Left renal pelvis (tissue), 4 donors: ENCODE measurements around the gene TTLL12. TPM values are rescaled to one million over a fixed set of nuclear protein-coding genes. Genes with fewer than 3 reads are reported as not detected.
A peak's percentile ranks its signal among the peaks of the same experiment; 100 is the strongest.
"Not testable (repeated sequence)": the region's sequence is repeated elsewhere in the genome, so short reads cannot be mapped to it uniquely, and the experiment has no call there.

Source experiments
- DNase-seq, 4 donors: peaks; one replicate each; pipeline ENCODE4 v3.0.0-alpha.2; 2013; ENCODE audit warnings: low read depth in 4 of 4, low spot score in 3 of 4
- polyA plus RNA-seq, 4 donors: library from polyadenylated mRNA; unstranded; fragments of 120-200 nt; gene quantifications; one replicate each; pipeline ENCODE4 v1.2.1, GENCODE V29; 2013; ENCODE audit not compliant: insufficient read length in 4 of 4

Gene TTLL12
- polyA plus RNA-seq, 4 donors, result 21.0 to 31.3 (median 24.6) TPM

DNA sequence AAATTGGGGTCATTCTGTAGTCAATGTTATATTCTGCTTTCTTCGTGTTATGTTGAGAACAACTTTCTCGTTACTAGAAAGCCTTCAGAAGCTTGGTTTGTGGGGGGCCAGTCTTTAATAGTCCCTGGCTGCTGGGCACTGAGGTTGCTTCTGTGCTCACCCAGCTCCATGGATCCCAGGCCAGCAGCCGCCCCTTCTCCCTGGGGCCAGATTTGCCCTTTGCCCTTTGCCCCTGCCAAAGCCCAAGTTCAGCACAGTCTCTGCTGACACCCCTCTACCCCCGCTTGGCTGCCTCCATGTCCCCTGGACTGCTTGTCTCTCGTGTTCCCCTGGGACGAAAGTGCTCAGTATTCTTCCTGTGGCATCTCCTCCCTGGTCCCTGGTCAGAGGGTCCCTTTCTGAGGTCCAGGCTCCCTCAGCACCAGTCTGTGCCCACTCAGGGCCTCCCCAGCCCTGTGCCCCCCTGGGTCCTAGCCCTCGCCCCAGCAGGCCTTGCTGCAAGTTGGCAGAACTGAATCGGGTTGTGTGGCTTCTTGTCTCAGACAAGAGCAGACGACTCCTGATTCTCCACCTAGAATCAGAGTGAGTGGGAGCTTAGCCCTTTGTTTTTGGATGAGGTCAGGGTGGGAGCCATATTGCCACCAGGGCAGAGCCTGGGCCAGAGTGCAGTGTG, 28.9 kb downstream of the TTLL12 start:
- DNase-seq, result no peak

DNA sequence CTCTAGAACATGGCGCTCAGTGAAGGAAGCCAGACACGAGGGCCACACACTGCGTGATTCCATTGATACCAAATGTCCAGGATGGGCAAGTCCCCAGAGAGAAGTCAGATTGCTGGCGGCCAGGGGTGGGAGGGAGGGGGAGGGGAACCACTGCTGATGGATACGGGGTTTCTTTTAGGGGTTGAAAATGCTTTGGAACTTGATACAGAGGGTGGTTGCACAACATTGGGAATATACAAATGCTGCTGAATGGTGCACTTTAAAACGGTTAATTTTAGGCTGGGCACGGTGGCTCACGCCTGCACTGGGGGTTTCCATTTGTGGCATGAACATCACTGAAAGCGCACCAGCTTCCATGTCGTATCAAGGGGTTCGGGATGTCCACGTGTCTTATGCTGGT, 30.5 kb downstream of the TTLL12 start:
- no peak for DNase-seq

- no peak for DNase-seq
Measured at GRCh38 chr22:43155789-43156188, 31.1 kb downstream of the TTLL12 start.

- no peak for DNase-seq
Measured at GRCh38 chr22:43154887-43155536, 31.9 kb downstream of the TTLL12 start.

- no peak for DNase-seq
Measured at GRCh38 chr22:43153899-43154298, 33.0 kb downstream of the TTLL12 start.

- DNase-seq, result no peak
Measured at GRCh38 chr22:43152357-43153071, 34.4 kb downstream of the TTLL12 start.

GRCh38 chr22:43152003-43152356, 35.0 kb downstream of the TTLL12 start:
- DNase-seq, result no peak

- no peak for DNase-seq
Measured at GRCh38 chr22:43151251-43152002, 35.5 kb downstream of the TTLL12 start, which contains the start of gene TSPO. TSS of gene TSPO (plus strand) at chr22:43151559. CDS start at chr22:43159239, 7,680 bp downstream.

DNA sequence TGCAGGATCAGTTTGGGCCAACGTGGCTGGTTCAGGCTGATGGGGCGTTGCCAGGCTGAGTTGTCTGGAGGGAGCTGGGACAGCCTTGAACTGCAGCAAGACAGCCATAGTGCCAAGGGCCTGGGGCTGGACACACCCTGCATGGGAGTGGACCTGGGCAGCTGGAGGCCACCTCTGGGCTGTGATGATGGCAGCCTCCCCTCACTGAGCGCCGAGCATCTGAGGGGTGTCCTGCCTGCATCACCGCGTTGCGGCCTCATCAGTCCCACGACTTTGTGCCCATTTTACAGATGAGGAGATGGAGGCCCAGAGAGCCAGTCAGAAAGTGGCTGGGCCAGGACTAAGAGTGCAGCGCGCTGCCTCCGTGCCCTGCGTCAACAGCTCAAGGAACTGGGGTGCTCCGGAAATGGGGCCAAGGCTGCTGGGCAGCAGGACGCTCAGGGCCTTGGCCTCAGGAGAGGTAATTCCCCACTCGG, 36.2 kb downstream of the TTLL12 start:
- DNase-seq, result no peak

DNA sequence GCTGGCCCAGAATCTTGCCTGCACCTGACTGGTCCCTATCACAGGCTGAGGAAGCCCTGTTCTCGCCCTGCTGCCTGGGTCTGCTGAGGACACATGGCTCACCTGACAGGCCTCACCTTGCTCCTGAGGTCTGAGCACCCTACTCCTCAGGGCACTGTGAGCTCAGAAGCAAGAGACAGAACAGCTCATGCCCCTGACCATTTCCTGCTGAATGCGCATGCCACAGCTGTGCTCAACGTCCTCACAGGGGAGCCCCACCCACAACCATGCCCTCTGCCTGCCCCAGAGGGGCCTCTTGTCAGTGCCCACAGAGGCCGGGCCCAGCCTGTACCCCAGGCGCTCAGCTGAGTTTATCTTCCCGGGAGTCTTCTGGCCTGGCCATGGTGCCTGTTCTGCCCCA, 38.4 kb downstream of the TTLL12 start:
- no peak for DNase-seq

GRCh38 chr22:43147821-43148220, 39.1 kb downstream of the TTLL12 start:
- DNase-seq, result no peak

DNA sequence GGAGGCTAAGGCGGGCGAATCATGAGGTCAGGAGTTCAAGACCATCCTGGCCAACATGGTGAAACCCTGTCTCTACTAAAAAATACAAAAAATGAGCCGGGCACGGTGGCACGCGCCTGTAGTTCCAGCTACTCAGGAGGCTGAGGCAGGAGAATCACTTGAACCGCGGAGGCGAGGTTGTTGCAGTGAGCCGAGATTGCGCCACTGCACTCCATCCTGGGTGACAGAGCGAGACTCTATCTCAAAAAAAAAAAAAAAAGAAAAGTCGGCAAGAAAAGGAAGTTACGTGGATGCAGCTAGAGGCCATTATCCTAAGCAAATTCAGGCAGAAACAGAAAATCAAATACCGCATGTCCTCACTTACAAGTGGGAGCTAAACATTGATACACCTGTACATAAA, 40.6 kb downstream of the TTLL12 start:
- DNase-seq, result not testable (repeated sequence)

GRCh38 chr22:43145371-43145770, 41.6 kb downstream of the TTLL12 start:
- not testable (repeated sequence) for DNase-seq

- DNase-seq, result no peak
Measured at GRCh38 chr22:43144949-43145348, 42.0 kb downstream of the TTLL12 start.

- peak; percentile 54 to 71 (median 66) for DNase-seq
Measured at GRCh38 chr22:43142880-43143562, 43.9 kb downstream of the TTLL12 start, which contains the start of gene MCAT. TSS of gene MCAT (minus strand) at chr22:43143398. CDS start at chr22:43143348, 50 bp downstream.

DNA sequence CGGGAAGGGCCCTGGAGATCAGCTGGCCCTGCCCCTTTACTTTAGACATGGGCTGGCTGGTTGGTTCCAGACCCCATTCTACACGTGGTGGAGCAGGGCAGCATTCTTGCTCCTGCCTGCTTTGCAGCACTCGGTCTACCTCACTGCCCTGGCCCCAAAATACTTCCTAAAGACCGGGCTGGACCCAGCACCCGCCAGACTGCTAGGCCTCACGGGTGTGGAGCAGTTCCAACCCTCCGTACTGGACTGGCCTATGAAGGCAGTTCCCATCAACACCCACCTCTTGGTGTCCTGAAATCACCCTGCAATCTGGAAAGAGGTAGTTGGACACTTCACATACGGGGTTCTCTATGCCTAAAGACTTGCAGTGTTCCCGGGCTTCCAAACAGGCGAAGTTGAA, 50.1 kb downstream of the TTLL12 start:
- no peak for DNase-seq

- DNase-seq, result no peak
Measured at GRCh38 chr22:43136255-43136654, 50.7 kb downstream of the TTLL12 start.

- DNase-seq, result no peak
Measured at GRCh38 chr22:43135565-43135964, 51.4 kb downstream of the TTLL12 start.

DNA sequence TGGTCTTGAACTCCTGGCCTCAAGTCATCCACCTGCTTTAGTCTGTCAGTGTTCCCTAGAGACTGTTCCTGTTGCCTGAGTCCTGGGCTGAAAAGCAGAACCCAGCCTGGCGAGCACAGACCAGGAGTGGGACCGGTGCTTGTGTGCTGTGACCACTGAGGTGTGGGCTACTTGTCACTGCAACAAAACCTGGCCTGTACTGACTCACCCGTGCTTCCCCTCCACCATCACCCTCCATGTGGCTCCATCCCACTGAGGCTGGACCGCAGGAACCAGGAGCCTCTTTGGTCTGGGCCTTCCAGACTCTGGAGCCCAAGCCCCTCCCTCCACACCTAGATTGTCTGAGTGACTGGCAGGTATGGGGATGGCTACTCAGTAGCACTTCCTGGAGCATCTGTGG, 52.4 kb downstream of the TTLL12 start:
- DNase-seq, result no peak

DNA sequence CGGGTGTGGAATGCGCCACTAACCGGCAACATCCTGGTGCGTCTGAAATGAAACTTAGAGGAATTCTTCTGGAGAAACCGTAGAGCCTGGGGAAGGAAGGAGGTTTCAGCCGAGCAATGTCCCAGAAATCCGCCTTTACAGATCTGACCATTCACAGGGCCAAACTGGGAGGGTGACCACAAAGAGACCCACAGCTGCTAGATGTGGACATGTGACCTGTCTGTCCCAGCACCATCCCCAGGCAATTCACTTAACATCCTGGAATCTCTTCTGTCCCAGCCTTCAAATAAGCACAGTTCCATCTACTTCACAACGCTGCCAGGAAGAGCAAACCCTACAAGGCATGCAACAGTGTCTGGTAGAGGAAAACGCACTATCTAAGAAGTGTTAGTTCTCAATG, 53.5 kb downstream of the TTLL12 start:
- no peak for DNase-seq
